ENCODE measurements around the gene PAWR.

The PAWR gene

GRCh38 chr12:79557690-79558315 lies 133.0 kb downstream of the PAWR start:
- no peak for DNase-seq (ENCODE audit: low read depth)
- H3K4me3 ChIP-seq (ENCODE audit: low read depth, low read length), result no peak overlapping the region
- TF ChIP-seq MYC (IDR thresholded peaks at IDR 0.05; ENCODE audit: low read depth, low read length) (no peak), MAX (IDR thresholded peaks at IDR 0.05; ENCODE audit: low read depth, low read length) (no peak), CTCF (IDR thresholded peaks at IDR 0.05; ENCODE audit: low read depth, low read length) (no peak), POLR2A (IDR thresholded peaks at IDR 0.05; ENCODE audit: extremely low read depth, insufficient read length) (no peak)

- no peak for TF ChIP-seq MAX (IDR thresholded peaks at IDR 0.05; ENCODE audit: low read depth, low read length)
- no peak for TF ChIP-seq POLR2A (IDR thresholded peaks at IDR 0.05; ENCODE audit: extremely low read depth, insufficient read length)
- no peak for TF ChIP-seq MYC (IDR thresholded peaks at IDR 0.05; ENCODE audit: low read depth, low read length)
- peak; percentile 35 for TF ChIP-seq CTCF (IDR thresholded peaks at IDR 0.05; ENCODE audit: low read depth, low read length)
- H3K4me3 ChIP-seq (ENCODE audit: low read depth, low read length), result no peak overlapping the region
- peak; percentile 34 for DNase-seq (ENCODE audit: low read depth)
Measured at GRCh38 chr12:79555028-79555925, 135.5 kb downstream of the PAWR start.

GRCh38 chr12:79553863-79554574 lies 136.7 kb downstream of the PAWR start:
- no peak for DNase-seq (ENCODE audit: low read depth)
- no peak for TF ChIP-seq MYC (IDR thresholded peaks at IDR 0.05; ENCODE audit: low read depth, low read length)
- TF ChIP-seq POLR2A (IDR thresholded peaks at IDR 0.05; ENCODE audit: extremely low read depth, insufficient read length), result no peak
- no peak for TF ChIP-seq MAX (IDR thresholded peaks at IDR 0.05; ENCODE audit: low read depth, low read length)
- no peak for TF ChIP-seq CTCF (IDR thresholded peaks at IDR 0.05; ENCODE audit: low read depth, low read length)
- no peak overlapping the region for H3K4me3 ChIP-seq (ENCODE audit: low read depth, low read length)

GRCh38 chr12:79552192-79552591 lies 138.6 kb downstream of the PAWR start:
- TF ChIP-seq MAX (IDR thresholded peaks at IDR 0.05; ENCODE audit: low read depth, low read length), result no peak
- no peak for TF ChIP-seq CTCF (IDR thresholded peaks at IDR 0.05; ENCODE audit: low read depth, low read length)
- TF ChIP-seq POLR2A (IDR thresholded peaks at IDR 0.05; ENCODE audit: extremely low read depth, insufficient read length), result no peak
- TF ChIP-seq MYC (IDR thresholded peaks at IDR 0.05; ENCODE audit: low read depth, low read length), result no peak
- no peak overlapping the region for H3K4me3 ChIP-seq (ENCODE audit: low read depth, low read length)
- DNase-seq (ENCODE audit: low read depth), result no peak

GRCh38 chr12:79549531-79550271 lies 141.1 kb downstream of the PAWR start:
- H3K4me3 ChIP-seq (ENCODE audit: low read depth, low read length), result no peak overlapping the region
- DNase-seq (ENCODE audit: low read depth), result no peak
- TF ChIP-seq MAX (IDR thresholded peaks at IDR 0.05; ENCODE audit: low read depth, low read length) (no peak), MYC (IDR thresholded peaks at IDR 0.05; ENCODE audit: low read depth, low read length) (no peak), POLR2A (IDR thresholded peaks at IDR 0.05; ENCODE audit: extremely low read depth, insufficient read length) (no peak), CTCF (IDR thresholded peaks at IDR 0.05; ENCODE audit: low read depth, low read length) (no peak)

All from NB4 (cell line).